Stimulated activated naive B cell treated with anti-CD40 and anti-IgM and Interleukin-4, amounts not matched to agents 10 μg/mL and 1 μg/mL and 100 μg/mL, for 72 hours (primary cell): ENCODE results near the gene ABLIM3.

ENCODE experiments used
- ATAC-seq, 2 donors: fragments of 150-1000 bp; cut with Tn5 transposase; replicated peaks; 2 replicates each; pipeline ENCODE4 v1.10.0; 2021; ENCODE audit warnings: moderate library complexity in 1 of 2
- DNase-seq: peaks from one replicate; pipeline ENCODE4 v3.0.0; 2021
- H3K27ac Mint-ChIP-seq: one replicate; pipeline ENCODE4 v1.8.0; 2022; ENCODE audit warnings: mild to moderate bottlenecking, mixed read lengths
- H3K27me3 Mint-ChIP-seq, 2 donors: one replicate each; pipeline ENCODE4 v1.8.0; 2022; ENCODE audit warnings: mixed read lengths in 2 of 2
- H3K36me3 Mint-ChIP-seq, 2 donors: one replicate each; pipeline ENCODE4 v1.8.0; 2022; ENCODE audit warnings: mixed read lengths in 2 of 2, mild to moderate bottlenecking in 1 of 2
- H3K4me1 Mint-ChIP-seq, 2 donors: one replicate each; pipeline ENCODE4 v1.8.0; 2022; ENCODE audit warnings: mixed read lengths in 2 of 2, mild to moderate bottlenecking in 1 of 2
- H3K4me3 Mint-ChIP-seq, 2 donors: one replicate each; pipeline ENCODE4 v1.8.0; 2022; ENCODE audit warnings: mild to moderate bottlenecking in 2 of 2, mixed read lengths in 2 of 2, moderate library complexity in 1 of 2
- H3K9me3 Mint-ChIP-seq, 2 donors: one replicate each; pipeline ENCODE4 v1.8.0; 2022; ENCODE audit warnings: mixed read lengths in 2 of 2, mild to moderate bottlenecking in 1 of 2

ABLIM3 gene

GRCh38 chr5:149220750-149221149 is 79.5 kb downstream of the ABLIM3 start:
- Mint-ChIP-seq H3K36me3 (no peaks in the 10 kb centered on the region), H3K4me1 (peaks cover 0 to 6% of the 10 kb centered on the region in 2 donors), H3K27me3 (peaks cover 6 to 7% of the 10 kb centered on the region in 2 donors), H3K27ac (no peak overlapping the region), H3K9me3 (no peaks in the 10 kb centered on the region), H3K4me3 (no peak overlapping the region)
- no peak for ATAC-seq
- DNase-seq = no peak

GRCh38 chr5:149221326-149221725 is 80.0 kb downstream of the ABLIM3 start:
- H3K9me3 Mint-ChIP-seq = no peaks in the 10 kb centered on the region
- H3K36me3 Mint-ChIP-seq = no peaks in the 10 kb centered on the region
- ATAC-seq = no peak
- H3K27ac Mint-ChIP-seq = no peak overlapping the region
- H3K4me3 Mint-ChIP-seq = no peak overlapping the region
- DNase-seq = no peak
- H3K4me1 Mint-ChIP-seq = peaks cover 0 to 6% of the 10 kb centered on the region in 2 donors
- peaks cover 6 to 7% of the 10 kb centered on the region in 2 donors for H3K27me3 Mint-ChIP-seq

- ATAC-seq = no peak
- Mint-ChIP-seq H3K9me3 (no peaks in the 10 kb centered on the region), H3K27ac (no peak overlapping the region), H3K4me1 (peaks cover 0 to 6% of the 10 kb centered on the region in 2 donors), H3K36me3 (no peaks in the 10 kb centered on the region), H3K4me3 (no peak overlapping the region), H3K27me3 (peaks cover 6 to 7% of the 10 kb centered on the region in 2 donors)
- DNase-seq = no peak
These were observed 80.5 kb downstream of the ABLIM3 start for GRCh38 chr5:149221731-149222342.

- Mint-ChIP-seq H3K4me3 (no peak overlapping the region), H3K36me3 (no peaks in the 10 kb centered on the region), H3K27ac (no peak overlapping the region), H3K27me3 (peaks cover 0 to 6% of the 10 kb centered on the region in 2 donors), H3K4me1 (peaks cover 0 to 6% of the 10 kb centered on the region in 2 donors), H3K9me3 (no peaks in the 10 kb centered on the region)
- ATAC-seq = no peak
- no peak for DNase-seq
These were observed 82.0 kb downstream of the ABLIM3 start for GRCh38 chr5:149223081-149223848.

GRCh38 chr5:149224282-149224681 is 83.0 kb downstream of the ABLIM3 start:
- no peak for ATAC-seq
- Mint-ChIP-seq H3K4me1 (peaks cover 0 to 6% of the 10 kb centered on the region in 2 donors), H3K4me3 (no peak overlapping the region), H3K27ac (no peak overlapping the region), H3K9me3 (no peaks in the 10 kb centered on the region), H3K36me3 (no peaks in the 10 kb centered on the region), H3K27me3 (peaks cover 4 to 11% of the 10 kb centered on the region in 2 donors)
- DNase-seq = no peak

- Mint-ChIP-seq H3K4me3 (no peak overlapping the region), H3K27me3 (peaks cover 10 to 20% of the 10 kb centered on the region in 2 donors), H3K4me1 (peaks cover 0 to 6% of the 10 kb centered on the region in 2 donors), H3K36me3 (no peaks in the 10 kb centered on the region), H3K9me3 (no peaks in the 10 kb centered on the region), H3K27ac (no peak overlapping the region)
- DNase-seq (no peak), ATAC-seq (no peak)
These were observed 86.0 kb downstream of the ABLIM3 start for GRCh38 chr5:149227168-149227826.

GRCh38 chr5:149228618-149229297 is 87.5 kb downstream of the ABLIM3 start:
- H3K36me3 Mint-ChIP-seq = no peaks in the 10 kb centered on the region
- H3K4me1 Mint-ChIP-seq = no peaks in the 10 kb centered on the region
- no peak overlapping the region for H3K4me3 Mint-ChIP-seq
- H3K9me3 Mint-ChIP-seq = no peaks in the 10 kb centered on the region
- no peak overlapping the region for H3K27ac Mint-ChIP-seq
- H3K27me3 Mint-ChIP-seq = peaks cover 17 to 26% of the 10 kb centered on the region in 2 donors
- no peak for DNase-seq
- ATAC-seq = no peak

GRCh38 chr5:149229298-149229937 is 88.1 kb downstream of the ABLIM3 start:
- no peaks in the 10 kb centered on the region for H3K36me3 Mint-ChIP-seq
- DNase-seq (no peak), ATAC-seq (no peak)
- H3K9me3 Mint-ChIP-seq = no peaks in the 10 kb centered on the region
- H3K4me3 Mint-ChIP-seq = no peak overlapping the region
- H3K4me1 Mint-ChIP-seq = no peaks in the 10 kb centered on the region
- H3K27ac Mint-ChIP-seq = no peak overlapping the region
- peaks cover 17 to 26% of the 10 kb centered on the region in 2 donors for H3K27me3 Mint-ChIP-seq

- Mint-ChIP-seq H3K27me3 (peaks cover 12 to 25% of the 10 kb centered on the region in 2 donors), H3K4me3 (no peak overlapping the region), H3K9me3 (peaks cover 0 to 2% of the 10 kb centered on the region in 2 donors), H3K36me3 (peaks cover 0 to 1% of the 10 kb centered on the region in 2 donors), H3K27ac (no peak overlapping the region), H3K4me1 (peaks cover 6 to 8% of the 10 kb centered on the region in 2 donors)
- DNase-seq (no peak), ATAC-seq (no peak)
These were observed 94.5 kb downstream of the ABLIM3 start for GRCh38 chr5:149235841-149236240.

GRCh38 chr5:149237662-149238061 is 96.4 kb downstream of the ABLIM3 start:
- Mint-ChIP-seq H3K9me3 (peaks cover 0 to 2% of the 10 kb centered on the region in 2 donors), H3K27ac (no peak overlapping the region), H3K4me1 (peaks cover 6 to 8% of the 10 kb centered on the region in 2 donors), H3K36me3 (peaks cover 0 to 1% of the 10 kb centered on the region in 2 donors), H3K4me3 (no peak overlapping the region), H3K27me3 (peaks cover 12 to 23% of the 10 kb centered on the region in 2 donors)
- ATAC-seq = no peak
- DNase-seq = no peak

GRCh38 chr5:149238540-149238939 is 97.2 kb downstream of the ABLIM3 start:
- DNase-seq (no peak), ATAC-seq (no peak)
- H3K4me3 Mint-ChIP-seq = no peak overlapping the region
- H3K9me3 Mint-ChIP-seq = peaks cover 0 to 2% of the 10 kb centered on the region in 2 donors
- H3K4me1 Mint-ChIP-seq = peaks cover 6 to 8% of the 10 kb centered on the region in 2 donors
- peaks cover 13 to 19% of the 10 kb centered on the region in 2 donors for H3K27me3 Mint-ChIP-seq
- no peak overlapping the region for H3K27ac Mint-ChIP-seq
- H3K36me3 Mint-ChIP-seq = peaks cover 0 to 1% of the 10 kb centered on the region in 2 donors

GRCh38 chr5:149239917-149240316 is 98.6 kb downstream of the ABLIM3 start:
- Mint-ChIP-seq H3K27me3 (peaks cover 12 to 18% of the 10 kb centered on the region in 2 donors), H3K9me3 (peaks cover 0 to 2% of the 10 kb centered on the region in 2 donors), H3K4me1 (peaks cover 6 to 8% of the 10 kb centered on the region in 2 donors), H3K27ac (no peak overlapping the region), H3K4me3 (no peak overlapping the region), H3K36me3 (peaks cover 0 to 1% of the 10 kb centered on the region in 2 donors)
- ATAC-seq (peak in 1 of 2 donors; percentile 6), DNase-seq (no peak)

- H3K4me3 Mint-ChIP-seq = peak overlapping the region; percentile 46 to 77
- H3K36me3 Mint-ChIP-seq = peaks cover 0 to 1% of the 10 kb centered on the region in 2 donors
- DNase-seq = peak; percentile 11
- peaks cover 0 to 2% of the 10 kb centered on the region in 2 donors for H3K9me3 Mint-ChIP-seq
- peaks cover 6 to 8% of the 10 kb centered on the region in 2 donors for H3K4me1 Mint-ChIP-seq
- peaks cover 18 to 24% of the 10 kb centered on the region in 2 donors for H3K27me3 Mint-ChIP-seq
- H3K27ac Mint-ChIP-seq = peak overlapping the region; percentile 81
- peak; percentile 79 to 83 for ATAC-seq
These were observed 99.2 kb downstream of the ABLIM3 start for GRCh38 chr5:149240354-149240998.
